ENCODE measurements around the gene CDK16.

DNA sequence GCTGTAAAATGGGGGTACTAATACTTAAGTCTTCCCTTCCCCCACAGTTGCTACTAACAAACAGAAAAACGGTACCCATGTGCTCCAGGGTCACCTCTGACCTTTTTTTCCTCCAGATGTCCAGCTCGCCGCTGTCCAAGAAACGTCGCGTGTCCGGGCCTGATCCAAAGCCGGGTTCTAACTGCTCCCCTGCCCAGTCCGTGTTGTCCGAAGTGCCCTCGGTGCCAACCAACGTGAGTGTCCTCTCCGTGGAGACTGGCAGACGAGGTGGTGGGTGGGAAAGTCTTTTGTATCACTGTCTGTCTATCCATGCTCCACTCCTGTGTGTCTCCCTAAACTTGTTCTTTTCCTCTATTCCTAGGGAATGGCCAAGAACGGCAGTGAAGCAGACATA is 19.8 kb upstream of the CDK16 start:
- TF ChIP-seq, protein P1, sequence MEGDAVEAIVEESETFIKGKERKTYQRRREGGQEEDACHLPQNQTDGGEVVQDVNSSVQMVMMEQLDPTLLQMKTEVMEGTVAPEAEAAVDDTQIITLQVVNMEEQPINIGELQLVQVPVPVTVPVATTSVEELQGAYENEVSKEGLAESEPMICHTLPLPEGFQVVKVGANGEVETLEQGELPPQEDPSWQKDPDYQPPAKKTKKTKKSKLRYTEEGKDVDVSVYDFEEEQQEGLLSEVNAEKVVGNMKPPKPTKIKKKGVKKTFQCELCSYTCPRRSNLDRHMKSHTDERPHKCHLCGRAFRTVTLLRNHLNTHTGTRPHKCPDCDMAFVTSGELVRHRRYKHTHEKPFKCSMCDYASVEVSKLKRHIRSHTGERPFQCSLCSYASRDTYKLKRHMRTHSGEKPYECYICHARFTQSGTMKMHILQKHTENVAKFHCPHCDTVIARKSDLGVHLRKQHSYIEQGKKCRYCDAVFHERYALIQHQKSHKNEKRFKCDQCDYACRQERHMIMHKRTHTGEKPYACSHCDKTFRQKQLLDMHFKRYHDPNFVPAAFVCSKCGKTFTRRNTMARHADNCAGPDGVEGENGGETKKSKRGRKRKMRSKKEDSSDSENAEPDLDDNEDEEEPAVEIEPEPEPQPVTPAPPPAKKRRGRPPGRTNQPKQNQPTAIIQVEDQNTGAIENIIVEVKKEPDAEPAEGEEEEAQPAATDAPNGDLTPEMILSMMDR (IDR thresholded peaks at IDR 0.05), result no peak
- no peak for TF ChIP-seq POLR2A (IDR thresholded peaks at IDR 0.05)
